Type B pancreatic cell (in vitro differentiated cells): ENCODE results near the gene ILK. TPM values are rescaled to one million over a fixed set of nuclear protein-coding genes. Genes with fewer than 3 reads are reported as not detected.

Source experiments
- DNase-seq: peaks from one replicate; pipeline ENCODE4 v3.0.0; 2021; ENCODE audit warnings: mixed read lengths; ENCODE audit not compliant: unreplicated experiment; ENCODE audit errors: extremely low spot score
- H3K27ac Mint-ChIP-seq: 2 replicates; pipeline ENCODE4 v1.8.0; 2021; ENCODE audit warnings: mild to moderate bottlenecking, mixed read lengths
- H3K27me3 Mint-ChIP-seq: 2 replicates; pipeline ENCODE4 v1.8.0; 2021; ENCODE audit warnings: mixed read lengths
- H3K36me3 Mint-ChIP-seq: 2 replicates; pipeline ENCODE4 v1.8.0; 2021; ENCODE audit warnings: mixed read lengths
- H3K4me1 Mint-ChIP-seq: one replicate; pipeline ENCODE4 v1.8.0; 2021; ENCODE audit warnings: mixed read lengths; ENCODE audit not compliant: unreplicated experiment
- H3K4me3 Mint-ChIP-seq: 2 replicates; pipeline ENCODE4 v1.8.0; 2021; ENCODE audit warnings: mild to moderate bottlenecking, mixed read lengths
- H3K9me3 Mint-ChIP-seq: 2 replicates; pipeline ENCODE4 v1.8.0; 2021; ENCODE audit warnings: mixed read lengths
- CTCF ChIP-seq: fragments of 200-600 bp; sonication (generic); conservative IDR thresholded peaks from 2 replicates; pipeline ENCODE4 v1.5.0; 2021; ENCODE audit warnings: antibody characterized with exemption, mild to moderate bottlenecking
- total RNA-seq: library from RNA; stranded (reverse); gene quantifications from 2 replicates; pipeline ENCODE4 v1.2.1, GENCODE V29; 2021; ENCODE audit warnings: low replicate concordance

Gene ILK
- total RNA-seq, 1 donor from 2014 or later = 135 TPM

DNA sequence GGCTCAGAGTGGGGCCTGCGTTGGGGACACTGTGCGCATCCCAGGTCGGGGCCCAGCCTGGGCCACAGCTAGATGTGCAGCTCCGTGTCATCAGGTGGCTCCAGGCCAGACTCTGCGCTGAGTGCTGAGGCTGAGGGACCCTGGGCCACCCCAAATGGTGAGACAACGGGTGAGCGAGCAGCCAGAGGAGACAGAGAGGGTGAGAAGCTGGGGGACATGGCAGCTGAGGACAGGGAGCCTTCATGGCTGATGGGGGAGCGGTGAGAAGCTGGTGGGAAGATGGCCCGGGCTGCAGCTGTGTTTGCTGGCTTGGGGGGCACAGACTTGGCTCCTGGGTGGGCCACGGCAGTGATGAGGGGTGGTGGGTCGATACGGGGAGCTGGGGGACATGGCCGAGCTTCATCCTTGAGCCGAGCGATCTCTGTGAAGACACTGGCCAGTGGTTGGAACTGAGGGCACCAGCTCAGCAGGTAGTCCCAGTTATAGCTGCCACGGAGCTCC, 18.2 kb downstream of the ILK start:
- TF ChIP-seq CTCF = no peak
- Mint-ChIP-seq H3K36me3 (peaks cover 5% of the 10 kb centered on the region), H3K4me1 (no peaks in the 10 kb centered on the region), H3K4me3 (no peak overlapping the region), H3K27me3 (no peaks in the 10 kb centered on the region), H3K9me3 (no peaks in the 10 kb centered on the region), H3K27ac (no peak overlapping the region)
- DNase-seq = no peak

DNA sequence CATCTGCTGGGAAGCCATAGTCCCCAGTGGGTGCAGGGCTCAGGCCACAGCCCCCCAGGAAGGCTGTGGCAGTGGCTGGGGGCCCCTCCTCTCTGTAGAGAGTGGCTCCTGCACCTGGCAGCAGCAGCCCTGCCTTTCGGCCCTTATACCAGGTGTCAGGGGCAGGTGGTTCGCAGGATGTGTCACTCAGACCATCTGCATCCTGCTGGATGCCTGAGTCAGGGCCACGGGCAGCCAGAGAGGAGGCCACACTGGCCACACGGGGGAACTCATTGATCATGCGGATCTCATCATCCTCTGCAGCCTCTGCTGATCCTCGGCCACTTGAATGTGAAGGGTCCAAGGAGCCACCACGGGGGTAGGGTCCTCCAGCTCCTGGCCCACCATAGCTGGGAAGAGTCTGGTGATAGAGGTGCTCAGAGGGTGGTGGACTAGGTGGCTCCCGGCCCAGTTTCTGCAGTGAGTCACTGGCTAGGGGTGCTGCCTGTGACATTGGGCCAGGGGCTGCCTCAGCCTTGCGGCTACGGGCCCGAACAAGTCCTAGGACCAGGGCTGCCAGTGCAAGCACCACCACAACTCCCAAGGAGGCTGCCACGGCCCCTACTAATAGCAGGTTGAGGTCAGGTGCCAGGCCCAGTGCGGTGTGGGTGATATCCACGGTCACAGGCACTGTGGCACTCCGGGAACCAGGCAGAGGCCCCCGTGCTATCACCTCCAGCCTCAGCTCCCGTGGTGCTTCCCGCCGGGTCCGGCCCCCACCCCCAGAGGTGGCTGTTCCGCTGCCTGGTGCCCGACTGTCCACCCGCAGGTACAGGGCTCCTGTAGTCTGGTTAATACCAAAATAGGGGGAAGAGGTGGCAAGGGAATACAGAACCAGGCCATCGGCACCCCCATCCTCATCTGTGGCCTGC, 18.9 kb downstream of the ILK start:
- Mint-ChIP-seq H3K9me3 (no peaks in the 10 kb centered on the region), H3K4me1 (no peaks in the 10 kb centered on the region), H3K4me3 (no peak overlapping the region), H3K27me3 (no peaks in the 10 kb centered on the region), H3K27ac (no peak overlapping the region), H3K36me3 (peaks cover 5% of the 10 kb centered on the region)
- DNase-seq = peak; percentile 65
- no peak for TF ChIP-seq CTCF

- peaks cover 5% of the 10 kb centered on the region for H3K36me3 Mint-ChIP-seq
- no peaks in the 10 kb centered on the region for H3K9me3 Mint-ChIP-seq
- H3K4me1 Mint-ChIP-seq = no peaks in the 10 kb centered on the region
Observed at GRCh38 chr11:6623391-6624363, 20.1 kb downstream of the ILK start.

GRCh38 chr11:6625156-6625831, 21.7 kb downstream of the ILK start:
- H3K4me3 Mint-ChIP-seq = no peak overlapping the region
- TF ChIP-seq CTCF = no peak
- no peaks in the 10 kb centered on the region for H3K9me3 Mint-ChIP-seq
- H3K36me3 Mint-ChIP-seq = peaks cover 5% of the 10 kb centered on the region
- no peaks in the 10 kb centered on the region for H3K4me1 Mint-ChIP-seq
- H3K27me3 Mint-ChIP-seq = peaks cover 9% of the 10 kb centered on the region
- H3K27ac Mint-ChIP-seq = no peak overlapping the region
- DNase-seq = peak; percentile 60

More at GRCh38 chr11:6623391-6624363, 20.1 kb downstream of the ILK start:
- Mint-ChIP-seq H3K4me3 (no peak overlapping the region), H3K27ac (no peak overlapping the region), H3K27me3 (peaks cover 5% of the 10 kb centered on the region)
- TF ChIP-seq CTCF = no peak
- DNase-seq = peak; percentile 64

GRCh38 chr11:6625832-6626420, 22.4 kb downstream of the ILK start:
- no peaks in the 10 kb centered on the region for H3K4me1 Mint-ChIP-seq
- no peak overlapping the region for H3K27ac Mint-ChIP-seq
- peaks cover 5% of the 10 kb centered on the region for H3K36me3 Mint-ChIP-seq
- DNase-seq = peak; percentile 58
- no peak for TF ChIP-seq CTCF
- peaks cover 13% of the 10 kb centered on the region for H3K27me3 Mint-ChIP-seq
- no peak overlapping the region for H3K4me3 Mint-ChIP-seq
- H3K9me3 Mint-ChIP-seq = no peaks in the 10 kb centered on the region
